Activated CD8-positive, alpha-beta memory T cell treated with anti-CD3 and anti-CD28 coated beads, Interleukin-2, amount 10 ng/mL, durations not matched to agents 7 days and 5 days (primary cell): ENCODE results near the gene CHRNA1. TPM values are rescaled to one million over a fixed set of nuclear protein-coding genes. Genes with fewer than 3 reads are reported as not detected.

Experiments
- ATAC-seq: fragments of 150-1000 bp; cut with Tn5 transposase; one replicate; pipeline ENCODE4 v1.10.0; 2021; ENCODE audit warnings: moderate library complexity
- CTCF ChIA-PET: fragments of 350-600 bp; sonication (Branson Sonifier 250); formaldehyde crosslinking; loops from one replicate; lab custom pipeline; 2021; ENCODE audit warnings: antibody characterized with exemption; lab: Charles Lee
- DNase-seq: peaks from one replicate; pipeline ENCODE4 v3.0.0-alpha.2; 2020
- H3K27ac Mint-ChIP-seq: one replicate; pipeline ENCODE4 v1.8.0; 2021; ENCODE audit warnings: mild to moderate bottlenecking, mixed read lengths
- H3K27me3 Mint-ChIP-seq: one replicate; pipeline ENCODE4 v1.8.0; 2021; ENCODE audit warnings: mixed read lengths
- H3K36me3 Mint-ChIP-seq: one replicate; pipeline ENCODE4 v1.8.0; 2021; ENCODE audit warnings: mild to moderate bottlenecking, mixed read lengths
- H3K4me1 Mint-ChIP-seq: one replicate; pipeline ENCODE4 v1.8.0; 2021; ENCODE audit warnings: mixed read lengths
- H3K4me3 Mint-ChIP-seq: one replicate; pipeline ENCODE4 v1.8.0; 2021; ENCODE audit warnings: mild to moderate bottlenecking, moderate library complexity, mixed read lengths
- H3K9me3 Mint-ChIP-seq: one replicate; pipeline ENCODE4 v1.8.0; 2022; ENCODE audit warnings: low read depth, mixed read lengths
- total RNA-seq, 2 experiments: library from RNA; stranded (reverse); gene quantifications; one replicate each; pipeline ENCODE4 v1.2.3, GENCODE V29; 2021

The CHRNA1 gene
- total RNA-seq, 2 experiments from 2014 or later: not detected

- CTCF ChIA-PET: interaction anchor here (0.6 to 5.7 kb wide), 50 partner anchors 9 to 579 kb away, joined by 3 to 111 read pairs (median 4); partner anchors contain the start of gene CHN1
- H3K4me1 Mint-ChIP-seq: peaks cover 38% of the 10 kb centered on the region
- DNase-seq: peak; percentile 79
- H3K4me3 Mint-ChIP-seq: no peak overlapping the region
- no peaks in the 10 kb centered on the region for H3K36me3 Mint-ChIP-seq
- H3K9me3 Mint-ChIP-seq: no peaks in the 10 kb centered on the region
- peaks cover 14% of the 10 kb centered on the region for H3K27me3 Mint-ChIP-seq
- H3K27ac Mint-ChIP-seq: no peak overlapping the region
- ATAC-seq: peak; percentile 48
Measured at GRCh38 chr2:174748948-174749347, 15.3 kb downstream of the CHRNA1 start.

- no peak for DNase-seq
- Mint-ChIP-seq H3K4me3 (no peak overlapping the region), H3K27me3 (peaks cover 13% of the 10 kb centered on the region), H3K27ac (no peak overlapping the region), H3K36me3 (no peaks in the 10 kb centered on the region), H3K9me3 (no peaks in the 10 kb centered on the region), H3K4me1 (peaks cover 7% of the 10 kb centered on the region)
- no peak for ATAC-seq
- CTCF ChIA-PET: interaction anchor here (0.6 kb wide), 1 partner anchor 202 kb away, joined by 3 read pairs; no protein-coding TSS in a partner anchor
Measured at GRCh38 chr2:174745142-174745541, 19.1 kb downstream of the CHRNA1 start.

- Mint-ChIP-seq H3K27ac (no peak overlapping the region), H3K27me3 (peaks cover 8% of the 10 kb centered on the region), H3K9me3 (no peaks in the 10 kb centered on the region), H3K36me3 (no peaks in the 10 kb centered on the region), H3K4me3 (no peak overlapping the region), H3K4me1 (peaks cover 3% of the 10 kb centered on the region)
- CTCF ChIA-PET: no interaction called here
- no peak for DNase-seq
- no peak for ATAC-seq
Measured at GRCh38 chr2:174744111-174744510, 20.2 kb downstream of the CHRNA1 start.

DNA sequence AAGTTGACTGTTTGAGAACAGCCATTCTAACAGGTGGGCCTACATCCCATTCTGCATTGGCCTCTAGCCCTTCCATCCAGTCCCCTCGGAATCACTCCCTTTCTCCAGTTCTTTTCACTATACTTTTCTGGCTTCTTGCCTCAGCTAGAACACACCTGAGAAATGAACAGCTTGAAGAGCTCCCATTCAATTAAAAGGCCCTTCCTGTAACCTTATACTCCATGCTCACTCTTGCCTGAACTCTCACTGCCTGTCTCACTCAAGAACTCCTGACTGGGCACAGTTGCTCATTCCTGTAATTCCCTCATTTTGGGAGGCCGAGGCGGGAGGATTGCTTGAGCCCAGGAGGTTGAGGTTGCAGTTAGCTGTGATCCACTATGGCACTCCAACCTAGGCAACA lies 23.6 kb downstream of the CHRNA1 start:
- ATAC-seq (no peak), DNase-seq (no peak)
- H3K4me3 Mint-ChIP-seq: no peak overlapping the region
- no peaks in the 10 kb centered on the region for H3K36me3 Mint-ChIP-seq
- H3K9me3 Mint-ChIP-seq: no peaks in the 10 kb centered on the region
- H3K27ac Mint-ChIP-seq: no peak overlapping the region
- H3K27me3 Mint-ChIP-seq: peaks cover 15% of the 10 kb centered on the region
- no peaks in the 10 kb centered on the region for H3K4me1 Mint-ChIP-seq
- CTCF ChIA-PET: no interaction called here

GRCh38 chr2:174738841-174739240 lies 25.4 kb downstream of the CHRNA1 start:
- CTCF ChIA-PET: interaction anchor here (2.0 kb wide), 1 partner anchor 39 kb away, joined by 5 read pairs; no protein-coding TSS in a partner anchor
- Mint-ChIP-seq H3K4me1 (no peaks in the 10 kb centered on the region), H3K36me3 (no peaks in the 10 kb centered on the region), H3K27ac (no peak overlapping the region), H3K27me3 (peaks cover 23% of the 10 kb centered on the region), H3K4me3 (no peak overlapping the region), H3K9me3 (no peaks in the 10 kb centered on the region)
- ATAC-seq: no peak
- no peak for DNase-seq

- peaks cover 57% of the 10 kb centered on the region for H3K27me3 Mint-ChIP-seq
- no peak overlapping the region for H3K27ac Mint-ChIP-seq
- peaks cover 16% of the 10 kb centered on the region for H3K4me1 Mint-ChIP-seq
- DNase-seq (no peak), ATAC-seq (no peak)
- CTCF ChIA-PET: interaction anchor here (1.3 to 4.4 kb wide), 2 partner anchors 30 to 33 kb away, joined by 3 to 32 read pairs; no protein-coding TSS in a partner anchor
- no peak overlapping the region for H3K4me3 Mint-ChIP-seq
- no peaks in the 10 kb centered on the region for H3K36me3 Mint-ChIP-seq
- no peaks in the 10 kb centered on the region for H3K9me3 Mint-ChIP-seq
Measured at GRCh38 chr2:174731546-174731945, 32.7 kb downstream of the CHRNA1 start.

GRCh38 chr2:174730698-174731018 lies 33.6 kb downstream of the CHRNA1 start:
- H3K27me3 Mint-ChIP-seq: peaks cover 57% of the 10 kb centered on the region
- H3K27ac Mint-ChIP-seq: no peak overlapping the region
- H3K4me1 Mint-ChIP-seq: peaks cover 23% of the 10 kb centered on the region
- CTCF ChIA-PET: interaction anchor here (1.1 to 4.4 kb wide), 4 partner anchors 11 to 32 kb away, joined by 4 to 32 read pairs (median 11); no protein-coding TSS in a partner anchor
- no peaks in the 10 kb centered on the region for H3K9me3 Mint-ChIP-seq
- peak overlapping the region; percentile 75 for H3K4me3 Mint-ChIP-seq
- DNase-seq (no peak), ATAC-seq (no peak)
- no peaks in the 10 kb centered on the region for H3K36me3 Mint-ChIP-seq

DNA sequence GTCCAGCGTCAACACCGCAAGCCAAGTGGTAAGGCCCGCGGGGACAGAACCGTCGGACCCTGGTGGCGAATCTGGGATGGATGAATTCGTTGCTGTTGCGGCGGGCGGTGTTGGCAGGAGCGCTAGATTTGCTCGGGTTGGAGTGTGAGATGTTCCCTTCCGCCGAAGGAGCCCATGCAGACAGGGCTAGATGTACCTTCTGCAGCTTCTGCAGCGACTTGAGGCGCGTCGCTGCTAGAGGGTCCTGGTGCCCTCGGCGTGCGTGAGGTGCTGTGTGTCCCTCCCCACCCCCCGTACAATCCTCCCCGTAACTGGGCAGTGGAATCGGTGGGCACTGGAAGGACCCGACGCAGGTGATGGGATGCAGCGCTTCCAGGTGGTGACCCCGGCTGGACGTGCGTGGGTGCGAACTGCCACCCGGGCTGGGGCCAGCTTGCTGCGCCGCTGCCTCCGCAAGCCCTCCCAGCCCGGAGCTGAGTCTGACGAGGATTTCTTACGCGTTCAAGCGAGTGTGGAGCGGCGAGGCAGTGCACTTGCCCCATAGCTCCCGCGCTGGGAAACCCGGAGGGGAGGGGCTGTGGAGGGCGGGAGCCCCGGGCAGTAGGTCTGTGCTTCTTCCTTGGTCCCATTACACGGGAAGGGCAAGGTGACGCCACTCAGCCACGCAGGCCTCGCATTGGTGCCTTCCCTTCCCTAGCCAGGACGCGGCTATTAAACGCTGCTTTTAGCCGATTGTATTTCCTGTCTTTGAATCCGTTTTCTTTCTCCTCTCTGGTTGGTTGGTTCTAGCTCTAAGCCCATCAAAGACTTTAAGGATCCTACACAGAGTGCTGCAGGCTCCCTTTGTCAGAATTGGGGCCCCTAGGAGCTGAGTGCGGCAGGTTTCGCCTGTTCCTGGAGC lies 34.2 kb downstream of the CHRNA1 start:
- Mint-ChIP-seq H3K27ac (no peak overlapping the region), H3K27me3 (peaks cover 55% of the 10 kb centered on the region), H3K4me1 (peaks cover 23% of the 10 kb centered on the region), H3K9me3 (no peaks in the 10 kb centered on the region), H3K4me3 (peak overlapping the region; percentile 75), H3K36me3 (no peaks in the 10 kb centered on the region)
- peak; percentile 85 for ATAC-seq
- CTCF ChIA-PET: interaction anchor here (0.7 to 4.4 kb wide), 7 partner anchors 9 to 267 kb away, joined by 3 to 32 read pairs (median 4); no protein-coding TSS in a partner anchor
- DNase-seq: peak; percentile 56

DNA sequence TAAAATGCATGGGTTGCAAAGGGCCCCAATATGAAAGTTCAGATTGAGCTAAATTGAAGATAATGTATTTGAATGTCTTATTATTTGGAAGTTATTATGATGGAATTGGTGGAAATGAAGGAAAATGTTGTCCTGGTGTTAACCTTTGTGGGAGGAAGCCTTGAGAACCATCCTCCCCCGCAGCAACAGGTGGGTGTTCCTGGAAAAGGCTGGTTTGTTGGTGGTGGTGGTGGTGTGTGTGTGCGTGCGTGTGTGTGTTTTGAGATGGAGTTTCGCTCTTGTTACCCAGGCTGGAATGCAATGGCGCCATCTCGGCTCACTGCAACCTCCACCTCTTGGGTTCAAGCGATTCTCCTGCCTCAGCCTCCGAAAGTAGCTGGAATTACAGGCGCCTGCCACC lies 36.2 kb downstream of the CHRNA1 start:
- ATAC-seq (no peak), DNase-seq (no peak)
- no peak overlapping the region for H3K27ac Mint-ChIP-seq
- CTCF ChIA-PET: interaction anchor here (0.7 to 4.4 kb wide), 3 partner anchors 19 to 29 kb away, joined by 3 to 32 read pairs (median 17); no protein-coding TSS in a partner anchor
- peaks cover 23% of the 10 kb centered on the region for H3K4me1 Mint-ChIP-seq
- H3K9me3 Mint-ChIP-seq: no peaks in the 10 kb centered on the region
- no peak overlapping the region for H3K4me3 Mint-ChIP-seq
- peaks cover 47% of the 10 kb centered on the region for H3K27me3 Mint-ChIP-seq
- no peaks in the 10 kb centered on the region for H3K36me3 Mint-ChIP-seq

DNA sequence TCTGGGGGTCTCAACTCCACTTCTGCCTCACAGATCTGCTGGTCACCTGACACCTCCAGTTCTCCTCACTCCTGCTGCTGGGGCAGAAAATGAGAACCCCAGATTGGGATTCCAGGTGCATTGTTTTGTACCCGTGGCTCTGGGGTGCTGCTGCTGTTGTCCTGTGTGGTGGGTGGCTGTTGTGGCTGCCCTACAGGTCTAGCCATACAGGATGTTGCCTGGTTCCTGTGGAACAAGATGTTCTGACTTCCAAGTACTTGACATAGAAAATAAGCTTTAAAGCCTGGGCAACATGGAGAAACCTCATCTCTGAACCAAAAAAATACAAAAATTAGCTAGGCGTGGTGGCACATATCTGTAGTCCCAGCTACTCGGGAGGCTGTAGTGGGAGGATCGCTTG lies 38.1 kb downstream of the CHRNA1 start:
- Mint-ChIP-seq H3K27ac (no peak overlapping the region), H3K27me3 (peaks cover 33% of the 10 kb centered on the region), H3K4me1 (peaks cover 23% of the 10 kb centered on the region), H3K9me3 (no peaks in the 10 kb centered on the region), H3K36me3 (no peaks in the 10 kb centered on the region), H3K4me3 (no peak overlapping the region)
- no peak for ATAC-seq
- CTCF ChIA-PET: interaction anchor here (0.8 to 2.0 kb wide), 5 partner anchors 8 to 29 kb away, joined by 3 to 12 read pairs (median 5); no protein-coding TSS in a partner anchor
- DNase-seq: peak; percentile 50

DNA sequence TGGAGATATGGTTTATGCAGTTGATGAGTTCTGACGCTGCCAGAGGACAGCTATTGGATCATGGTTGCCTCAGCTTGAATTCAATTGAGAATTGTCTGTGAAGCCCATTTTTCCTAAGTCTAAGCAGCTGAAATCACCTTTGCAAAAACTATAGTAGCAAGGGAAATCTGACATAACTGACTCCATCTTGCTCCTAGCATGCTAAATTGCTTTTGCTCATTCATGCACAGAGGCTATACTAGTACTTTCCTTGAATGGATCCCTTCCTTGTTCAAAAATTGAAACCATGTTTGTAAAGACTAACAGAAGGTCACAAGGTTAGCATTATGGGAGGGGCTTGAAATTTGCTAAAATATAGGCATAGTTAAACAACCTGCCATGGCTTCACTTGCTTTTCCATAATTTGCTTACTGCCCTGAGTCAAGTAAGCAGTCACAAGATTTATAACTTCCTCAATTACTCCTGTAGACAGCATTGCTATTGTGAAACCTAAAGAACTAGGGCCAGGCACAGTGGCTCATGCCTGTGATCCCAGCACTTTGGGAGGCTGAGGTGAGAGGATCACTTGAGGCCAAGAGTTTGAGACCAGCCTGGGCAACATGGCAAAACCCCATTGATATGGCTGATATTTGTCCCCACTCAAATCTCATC lies 41.2 kb downstream of the CHRNA1 start:
- Mint-ChIP-seq H3K36me3 (peaks cover 1% of the 10 kb centered on the region), H3K27ac (no peak overlapping the region), H3K27me3 (peaks cover 7% of the 10 kb centered on the region), H3K4me1 (peaks cover 22% of the 10 kb centered on the region), H3K9me3 (no peaks in the 10 kb centered on the region), H3K4me3 (no peak overlapping the region)
- CTCF ChIA-PET: interaction anchor here (0.7 to 2.0 kb wide), 2 partner anchors 23 to 26 kb away, joined by 4 to 7 read pairs; no protein-coding TSS in a partner anchor
- ATAC-seq (no peak), DNase-seq (no peak)

DNA sequence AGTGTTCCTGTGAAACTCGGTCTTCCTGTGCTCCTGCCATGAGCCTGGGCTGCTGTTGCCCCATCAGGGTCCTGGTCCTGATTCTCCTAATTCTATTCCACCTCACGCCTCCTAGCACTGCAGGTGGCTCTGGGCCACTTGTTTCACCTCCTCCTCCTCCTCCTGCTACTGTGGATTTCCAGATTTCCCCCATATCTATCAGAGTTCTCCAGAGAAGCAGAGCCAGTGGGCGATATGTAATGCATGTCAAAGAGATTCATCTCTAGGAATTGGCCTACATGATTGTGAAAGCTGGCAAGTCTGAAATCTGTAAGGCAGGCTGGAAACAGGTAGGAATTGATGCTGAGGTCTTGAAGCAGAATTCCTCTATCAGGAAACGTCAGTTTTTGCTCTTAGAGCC lies 45.3 kb downstream of the CHRNA1 start:
- Mint-ChIP-seq H3K36me3 (peaks cover 1% of the 10 kb centered on the region), H3K4me3 (no peak overlapping the region), H3K27ac (no peak overlapping the region), H3K9me3 (no peaks in the 10 kb centered on the region), H3K4me1 (peaks cover 33% of the 10 kb centered on the region), H3K27me3 (no peaks in the 10 kb centered on the region)
- CTCF ChIA-PET: interaction anchor here (0.6 to 3.5 kb wide), 4 partner anchors 11 to 223 kb away, joined by 3 to 18 read pairs (median 8); no protein-coding TSS in a partner anchor
- no peak for DNase-seq
- ATAC-seq: no peak

DNA sequence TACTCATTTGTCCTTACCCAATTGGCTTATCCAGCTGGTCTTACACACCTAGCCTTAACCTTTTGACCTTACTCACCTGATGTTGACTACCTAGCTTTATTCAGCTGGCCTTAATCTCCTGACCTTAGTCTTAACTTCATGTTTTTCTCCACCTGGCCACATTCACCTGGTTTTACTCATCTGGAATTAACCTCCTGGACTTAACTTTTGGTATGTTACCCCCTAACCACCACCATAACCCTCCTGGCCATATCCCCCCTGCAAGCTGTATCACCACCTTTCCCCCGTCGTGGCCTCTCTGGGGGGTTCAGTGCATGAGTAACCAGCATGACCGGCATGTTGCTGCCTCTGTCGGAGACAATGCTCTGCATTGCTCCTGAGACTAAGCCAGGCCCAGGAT lies 45.7 kb downstream of the CHRNA1 start:
- peaks cover 1% of the 10 kb centered on the region for H3K36me3 Mint-ChIP-seq
- H3K27ac Mint-ChIP-seq: no peak overlapping the region
- H3K4me1 Mint-ChIP-seq: peaks cover 33% of the 10 kb centered on the region
- ATAC-seq: no peak
- CTCF ChIA-PET: interaction anchor here (0.6 to 3.5 kb wide), 7 partner anchors 8 to 81 kb away, joined by 3 to 18 read pairs (median 4); no protein-coding TSS in a partner anchor
- no peaks in the 10 kb centered on the region for H3K27me3 Mint-ChIP-seq
- H3K9me3 Mint-ChIP-seq: no peaks in the 10 kb centered on the region
- DNase-seq: no peak
- no peak overlapping the region for H3K4me3 Mint-ChIP-seq
